ENCODE data around the gene CST6.

DNA sequence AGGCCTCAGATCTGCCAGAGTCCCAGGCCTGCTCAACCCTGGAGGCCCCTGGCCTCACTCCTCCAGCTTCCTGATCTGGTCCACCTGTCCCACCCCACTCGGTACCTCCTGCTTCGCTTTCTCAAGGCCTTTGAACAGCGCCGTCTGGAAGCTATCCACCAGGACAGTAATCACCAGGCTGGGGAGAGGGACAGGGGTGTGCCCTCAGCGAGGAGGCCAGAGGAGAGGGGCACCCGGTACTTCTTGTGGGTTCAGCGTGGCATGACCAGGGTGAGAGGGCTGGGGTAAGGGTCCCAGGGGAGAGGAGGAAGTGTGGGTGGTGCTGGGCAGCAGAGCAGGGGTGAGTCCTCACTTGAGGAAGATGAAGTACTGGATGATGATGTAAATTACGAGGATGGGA lies 8.4 kb downstream of the CST6 start:
- TF ChIP-seq POLR2AphosphoS5 (IDR thresholded peaks at IDR 0.05) (no peak), POLR2A (IDR thresholded peaks at IDR 0.05) (no peak)
- TF ChIP-seq, protein P1, sequence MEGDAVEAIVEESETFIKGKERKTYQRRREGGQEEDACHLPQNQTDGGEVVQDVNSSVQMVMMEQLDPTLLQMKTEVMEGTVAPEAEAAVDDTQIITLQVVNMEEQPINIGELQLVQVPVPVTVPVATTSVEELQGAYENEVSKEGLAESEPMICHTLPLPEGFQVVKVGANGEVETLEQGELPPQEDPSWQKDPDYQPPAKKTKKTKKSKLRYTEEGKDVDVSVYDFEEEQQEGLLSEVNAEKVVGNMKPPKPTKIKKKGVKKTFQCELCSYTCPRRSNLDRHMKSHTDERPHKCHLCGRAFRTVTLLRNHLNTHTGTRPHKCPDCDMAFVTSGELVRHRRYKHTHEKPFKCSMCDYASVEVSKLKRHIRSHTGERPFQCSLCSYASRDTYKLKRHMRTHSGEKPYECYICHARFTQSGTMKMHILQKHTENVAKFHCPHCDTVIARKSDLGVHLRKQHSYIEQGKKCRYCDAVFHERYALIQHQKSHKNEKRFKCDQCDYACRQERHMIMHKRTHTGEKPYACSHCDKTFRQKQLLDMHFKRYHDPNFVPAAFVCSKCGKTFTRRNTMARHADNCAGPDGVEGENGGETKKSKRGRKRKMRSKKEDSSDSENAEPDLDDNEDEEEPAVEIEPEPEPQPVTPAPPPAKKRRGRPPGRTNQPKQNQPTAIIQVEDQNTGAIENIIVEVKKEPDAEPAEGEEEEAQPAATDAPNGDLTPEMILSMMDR (IDR thresholded peaks at IDR 0.05 in 8 of 11, conservative IDR thresholded peaks at IDR 0.05 in 3 of 11), result no peak

Data from spleen (tissue), 7 donors.